Ascending aorta (tissue), 2 donors: Measurements from ENCODE around the gene VGF. TPM values are rescaled to one million over a fixed set of nuclear protein-coding genes. Genes with fewer than 3 reads are reported as not detected.
A peak's percentile ranks its signal among the peaks of the same experiment; 100 is the strongest.

Experiments used
- DNase-seq, 2 donors: peaks; one replicate each; pipeline ENCODE4 v3.0.0-alpha.2; 2019; ENCODE audit warnings: low spot score in 2 of 2
- H3K27ac ChIP-seq, 2 donors: fragments of 200-600 bp; sonication (generic); one replicate each; pipeline ENCODE4 v1.5.1; 2016 to 2017; ENCODE audit warnings: mild to moderate bottlenecking in 1 of 2
- H3K27me3 ChIP-seq: fragments of 200-600 bp; sonication (generic); one replicate; pipeline ENCODE4 v1.5.1; 2017
- H3K36me3 ChIP-seq, 2 donors: fragments of 200-600 bp; sonication (generic); one replicate each; pipeline ENCODE4 v1.5.1; 2016
- H3K4me1 ChIP-seq, 2 donors: fragments of 200-600 bp; sonication (generic); one replicate each; pipeline ENCODE4 v1.5.1; 2016 to 2017; ENCODE audit warnings: mild to moderate bottlenecking in 1 of 2
- H3K4me3 ChIP-seq, 2 donors: fragments of 200-600 bp; sonication (generic); one replicate each; pipeline ENCODE4 v1.5.1; 2016 to 2017; ENCODE audit warnings: mild to moderate bottlenecking in 1 of 2
- H3K9me3 ChIP-seq, 2 donors: fragments of 200-600 bp; sonication (generic); one replicate each; pipeline ENCODE4 v1.5.1; 2016
- CTCF ChIP-seq, 3 experiments: fragments of 200-600 bp in 2 of 3; fragments of 450-650 bp in 1 of 3; sonication (generic) in 2 of 3; IDR thresholded peaks; one replicate each; pipeline ENCODE4 v1.5.1; 2016 to 2019; ENCODE audit warnings: antibody characterized with exemption in 3 of 3, mild to moderate bottlenecking in 1 of 3, moderate library complexity in 1 of 3
- intact Hi-C: fragments of 100-400 bp; cut with DNase I; formaldehyde crosslinking; loops from one replicate; pipeline ENCODE4 v1.15.1; 2023
- total RNA-seq: library from RNA; depleted of rRNA; stranded (reverse); fragments of >200 nt; gene quantifications from one replicate; pipeline ENCODE4 v1.1.0, GENCODE V29; 2016

Gene VGF
- total RNA-seq, 1 donor from 2014 or later: not detected

DNA sequence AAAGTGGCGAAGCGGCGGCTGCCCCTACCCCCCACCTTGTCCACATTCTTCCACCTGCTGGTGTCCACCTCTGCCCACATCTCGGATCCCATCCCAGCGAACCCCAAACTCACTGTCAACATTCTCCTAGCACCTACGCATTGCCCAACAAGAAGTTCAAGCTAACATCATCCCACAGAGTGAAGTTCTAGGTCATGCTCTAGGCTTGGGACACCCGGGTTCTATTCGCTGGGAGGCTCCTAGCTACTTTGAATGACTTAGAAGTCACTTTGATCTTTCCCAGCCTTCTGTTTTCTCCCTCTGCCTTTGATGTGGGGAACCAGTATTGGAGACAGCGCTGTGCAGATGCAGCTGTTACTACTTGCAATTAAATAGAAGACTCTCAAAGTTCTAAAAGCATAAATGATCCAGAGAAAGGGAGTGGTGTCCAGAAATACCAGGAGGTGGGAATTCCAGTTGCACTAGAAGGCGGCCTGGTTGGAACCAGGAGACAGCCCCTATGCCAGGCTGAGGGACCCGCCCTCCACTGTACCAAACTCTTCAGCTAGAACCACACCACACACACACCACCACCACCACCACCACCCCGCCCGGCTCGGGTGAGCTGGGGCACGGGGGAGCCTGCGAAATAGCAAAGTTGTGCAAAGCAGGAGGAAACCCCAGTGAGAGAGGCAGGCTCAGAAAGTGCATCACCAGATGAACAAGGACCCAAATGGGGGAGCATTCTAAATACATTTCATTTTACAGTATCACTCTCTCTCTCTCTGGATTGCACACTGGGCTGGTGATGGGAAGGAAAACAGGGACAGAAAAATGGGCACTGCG is 5.5 kb upstream of the VGF start:
- TF ChIP-seq CTCF (IDR thresholded peaks at IDR 0.05): no peak
- no peak for DNase-seq
- Histone ChIP-seq H3K4me1 (peaks cover 18 to 26% of the 10 kb centered on the region in 2 donors), H3K4me3 (no peak overlapping the region), H3K27me3 (peaks cover 45% of the 10 kb centered on the region), H3K27ac (no peak overlapping the region), H3K36me3 (no peaks in the 10 kb centered on the region), H3K9me3 (no peaks in the 10 kb centered on the region)
- intact Hi-C loops: loop anchor here (2.0 kb wide), 1 partner anchor 26 kb away; no protein-coding TSS in a partner anchor

DNA sequence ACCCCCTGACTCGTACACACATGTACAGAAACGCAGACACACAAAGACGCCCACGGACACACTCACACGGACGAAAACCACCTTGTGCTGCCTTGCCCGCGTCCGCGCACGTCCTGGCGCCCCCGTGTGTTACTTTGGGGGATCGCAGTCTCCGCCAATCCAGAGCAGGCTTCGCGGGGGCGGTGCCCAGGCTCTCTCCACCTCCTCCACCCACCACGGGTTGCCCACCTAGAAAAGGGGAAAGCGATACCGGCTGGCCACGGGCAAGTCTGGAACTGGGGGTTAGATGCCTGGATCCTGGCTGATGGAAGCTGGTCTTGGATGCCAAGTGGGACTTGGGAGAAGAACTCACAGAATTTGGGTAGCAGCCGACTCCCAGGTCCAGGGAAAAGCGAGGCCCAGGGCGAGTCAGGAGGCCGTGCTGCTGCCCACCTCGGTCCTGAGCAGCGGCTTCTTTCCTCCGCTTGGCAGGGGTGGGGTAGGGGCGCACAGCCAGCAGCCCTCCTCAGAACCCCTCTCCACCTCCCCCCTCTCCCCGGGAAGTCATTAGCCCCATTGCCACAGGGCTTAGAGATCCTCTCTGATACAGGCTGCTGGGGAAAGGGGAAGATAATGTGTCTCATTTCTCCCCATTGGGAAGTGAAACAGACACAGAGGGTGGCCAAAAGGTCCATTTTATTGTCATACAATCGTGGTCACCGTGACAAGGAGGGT is 4.6 kb upstream of the VGF start:
- H3K27ac ChIP-seq: no peak overlapping the region
- TF ChIP-seq CTCF (IDR thresholded peaks at IDR 0.05): peak; percentile 73 to 86 (median 82)
- H3K4me1 ChIP-seq: peaks cover 19 to 32% of the 10 kb centered on the region in 2 donors
- peak in 1 of 2 donors; percentile 84 for DNase-seq
- H3K27me3 ChIP-seq: peaks cover 50% of the 10 kb centered on the region
- intact Hi-C loops: loop anchor here (1.0 to 2.0 kb wide), 2 partner anchors 16 to 25 kb away; partner anchors contain the start of gene AP1S1
- no peaks in the 10 kb centered on the region for H3K36me3 ChIP-seq
- H3K4me3 ChIP-seq: no peak overlapping the region
- no peaks in the 10 kb centered on the region for H3K9me3 ChIP-seq

DNA sequence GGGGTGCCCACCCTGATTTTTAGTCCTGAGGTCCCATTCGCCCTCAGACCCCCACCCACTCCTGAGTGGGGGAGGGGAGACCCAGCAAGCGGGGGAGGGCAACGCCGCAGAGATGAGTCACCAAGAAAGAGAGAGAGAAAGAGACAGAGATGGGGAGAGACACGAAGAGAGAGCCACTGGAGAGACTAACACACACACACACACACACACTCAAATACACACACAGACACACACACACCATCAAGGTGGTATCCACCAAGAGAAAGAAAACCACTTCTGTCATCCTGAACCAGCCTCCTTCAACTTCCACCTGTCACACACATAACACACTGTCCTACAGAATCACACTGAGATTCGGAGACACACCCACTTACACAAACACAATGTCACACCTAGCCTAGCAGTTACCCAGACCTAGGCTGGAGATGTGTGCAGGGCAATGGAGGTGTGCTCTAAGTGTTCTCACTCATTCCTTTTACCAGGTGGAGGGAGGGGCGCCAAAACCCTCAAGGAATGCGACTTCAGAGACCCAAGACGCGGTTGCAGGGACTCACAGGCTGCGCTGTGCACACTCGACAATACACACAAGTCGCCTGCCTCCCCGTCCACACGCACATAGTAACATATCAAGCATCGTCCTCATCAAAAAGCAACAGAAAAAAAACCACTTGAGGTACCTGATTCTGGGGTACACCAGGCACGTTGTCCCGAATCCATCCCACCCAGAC is 3.9 kb upstream of the VGF start:
- H3K27ac ChIP-seq: no peak overlapping the region
- TF ChIP-seq CTCF (IDR thresholded peaks at IDR 0.05): no peak
- no peaks in the 10 kb centered on the region for H3K9me3 ChIP-seq
- intact Hi-C loops: loop anchor here (1.0 kb wide), 1 partner anchor 15 kb away; the partner anchor contains the start of gene AP1S1
- no peak overlapping the region for H3K4me3 ChIP-seq
- H3K27me3 ChIP-seq: peaks cover 56% of the 10 kb centered on the region
- DNase-seq: no peak
- no peaks in the 10 kb centered on the region for H3K36me3 ChIP-seq
- H3K4me1 ChIP-seq: peaks cover 23 to 35% of the 10 kb centered on the region in 2 donors

DNA sequence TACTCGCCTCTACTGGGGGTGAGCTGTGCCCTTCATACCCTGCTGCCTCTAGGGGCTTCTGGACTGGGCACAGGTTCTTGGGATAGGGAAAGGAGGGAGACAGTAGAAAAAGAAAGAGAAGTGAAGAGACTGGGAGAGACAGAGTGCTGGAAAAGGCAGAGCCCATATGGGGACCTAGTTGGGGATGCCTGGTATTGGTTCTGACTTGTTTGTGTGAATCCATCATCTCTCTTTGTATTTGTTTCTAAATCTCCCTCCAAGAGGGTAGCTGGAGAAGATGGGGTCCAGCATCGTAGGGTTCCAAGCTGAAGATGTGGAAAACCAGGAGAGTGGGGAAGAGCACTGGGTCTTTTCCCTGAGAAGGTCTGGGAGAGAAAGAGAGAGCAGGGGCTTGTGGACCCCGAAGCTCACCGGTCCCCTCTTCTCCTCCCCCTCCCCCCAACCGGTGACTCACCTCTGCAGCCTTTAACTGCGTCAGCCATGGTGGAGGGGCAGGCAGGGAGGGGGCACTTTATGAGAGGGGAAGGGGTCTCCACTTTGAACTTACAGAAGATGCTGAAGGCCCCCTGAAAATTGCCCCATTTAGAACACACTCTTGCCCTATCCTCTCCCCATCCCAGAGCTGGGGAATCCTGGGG is 3.2 kb upstream of the VGF start:
- peaks cover 30 to 39% of the 10 kb centered on the region in 2 donors for H3K4me1 ChIP-seq
- no peaks in the 10 kb centered on the region for H3K9me3 ChIP-seq
- DNase-seq: no peak
- H3K4me3 ChIP-seq: no peak overlapping the region
- H3K27me3 ChIP-seq: peaks cover 61% of the 10 kb centered on the region
- no peak for TF ChIP-seq CTCF (IDR thresholded peaks at IDR 0.05)
- intact Hi-C loops: loop anchor here (1.0 kb wide), 1 partner anchor 14 kb away; the partner anchor contains the start of gene AP1S1
- H3K27ac ChIP-seq: no peak overlapping the region
- no peaks in the 10 kb centered on the region for H3K36me3 ChIP-seq
